ENCODE results near the gene PHACTR4.

DNA sequence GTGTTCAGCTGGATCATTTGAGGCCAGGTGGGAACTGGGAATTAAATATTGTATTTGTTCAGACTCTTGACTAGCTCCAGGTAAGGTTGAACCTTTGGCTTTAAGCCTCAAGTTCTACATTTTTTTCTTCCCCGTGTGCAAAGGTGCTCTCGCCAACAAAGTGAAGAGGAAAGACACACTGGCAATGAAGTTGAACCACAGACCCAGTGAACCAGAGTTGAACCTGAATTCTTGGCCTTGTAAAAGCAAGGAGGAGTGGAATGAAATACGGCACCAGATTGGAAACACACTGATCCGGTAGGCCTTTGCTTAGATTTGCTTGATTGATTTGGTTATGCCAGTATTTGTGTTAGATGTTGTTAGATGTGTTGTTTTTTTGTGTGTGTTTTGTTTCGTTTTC is 110.8 kb downstream of the PHACTR4 start:
- TF ChIP-seq, protein P1, sequence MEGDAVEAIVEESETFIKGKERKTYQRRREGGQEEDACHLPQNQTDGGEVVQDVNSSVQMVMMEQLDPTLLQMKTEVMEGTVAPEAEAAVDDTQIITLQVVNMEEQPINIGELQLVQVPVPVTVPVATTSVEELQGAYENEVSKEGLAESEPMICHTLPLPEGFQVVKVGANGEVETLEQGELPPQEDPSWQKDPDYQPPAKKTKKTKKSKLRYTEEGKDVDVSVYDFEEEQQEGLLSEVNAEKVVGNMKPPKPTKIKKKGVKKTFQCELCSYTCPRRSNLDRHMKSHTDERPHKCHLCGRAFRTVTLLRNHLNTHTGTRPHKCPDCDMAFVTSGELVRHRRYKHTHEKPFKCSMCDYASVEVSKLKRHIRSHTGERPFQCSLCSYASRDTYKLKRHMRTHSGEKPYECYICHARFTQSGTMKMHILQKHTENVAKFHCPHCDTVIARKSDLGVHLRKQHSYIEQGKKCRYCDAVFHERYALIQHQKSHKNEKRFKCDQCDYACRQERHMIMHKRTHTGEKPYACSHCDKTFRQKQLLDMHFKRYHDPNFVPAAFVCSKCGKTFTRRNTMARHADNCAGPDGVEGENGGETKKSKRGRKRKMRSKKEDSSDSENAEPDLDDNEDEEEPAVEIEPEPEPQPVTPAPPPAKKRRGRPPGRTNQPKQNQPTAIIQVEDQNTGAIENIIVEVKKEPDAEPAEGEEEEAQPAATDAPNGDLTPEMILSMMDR (IDR thresholded peaks at IDR 0.05) = no peak
- TF ChIP-seq POLR2AphosphoS5 (IDR thresholded peaks at IDR 0.05) = no peak
